Measurements from ENCODE around the gene KCNJ18.
"Not testable (repeated sequence)": the region's sequence is repeated elsewhere in the genome, so short reads cannot be mapped to it uniquely, and the experiment has no call there.

The KCNJ18 gene

DNA sequence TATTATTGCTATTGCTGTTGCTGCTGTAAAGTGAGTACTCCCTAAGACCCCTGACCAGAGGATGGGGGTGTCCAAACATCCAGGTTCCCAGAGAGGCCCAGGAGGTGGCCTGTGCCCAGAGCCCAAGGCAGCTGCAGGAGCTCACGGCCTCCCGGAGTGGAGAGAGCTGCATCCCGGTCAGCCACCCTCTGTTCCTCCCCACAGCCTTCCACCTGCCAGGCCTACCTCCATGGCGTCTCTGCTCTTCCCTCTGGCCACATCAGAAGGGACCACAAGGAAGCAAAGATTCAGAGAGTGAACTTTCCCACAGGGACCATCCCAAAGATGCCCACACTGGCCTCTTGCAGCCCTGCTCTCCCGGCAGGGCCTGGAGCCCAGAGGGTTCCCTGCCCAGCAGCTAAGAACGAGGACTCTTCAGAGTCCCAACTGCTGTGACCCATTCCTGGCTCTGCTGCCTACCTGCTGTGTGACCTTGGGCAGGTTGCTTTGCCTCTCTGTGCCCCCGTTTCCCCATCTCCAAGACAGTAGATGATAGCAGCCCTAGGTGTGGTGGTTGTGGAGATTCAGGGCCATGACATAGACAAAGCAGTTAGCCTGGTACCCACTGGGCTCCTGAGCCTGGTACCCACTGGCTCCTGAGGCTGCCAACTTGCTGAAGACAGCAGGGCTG is 53.2 kb downstream of the KCNJ18 start:
- POLR2A ChIA-PET; H3K4me1 ChIP-seq (ENCODE audit: control insufficient read depth, insufficient read depth, low read length); H3K36me3 ChIP-seq (ENCODE audit: control insufficient read depth in 2 of 2, insufficient read depth in 1 of 2, low read length in 2 of 2); CTCF ChIA-PET; H3K4me3 ChIP-seq (ENCODE audit: low read depth, low read length); H3K27ac ChIP-seq (ENCODE audit: extremely low read depth, low read depth, low read length); H3K9me3 ChIP-seq (ENCODE audit: control insufficient read depth, insufficient read depth, low read depth, low read length): not testable (repeated sequence)
- 0 out of 2 replicates have a peak, but pooled peaks have one; percentile 25 for TF ChIP-seq ZNF768 (tag by site-specific recombination; IDR thresholded peaks at IDR 0.05)

DNA sequence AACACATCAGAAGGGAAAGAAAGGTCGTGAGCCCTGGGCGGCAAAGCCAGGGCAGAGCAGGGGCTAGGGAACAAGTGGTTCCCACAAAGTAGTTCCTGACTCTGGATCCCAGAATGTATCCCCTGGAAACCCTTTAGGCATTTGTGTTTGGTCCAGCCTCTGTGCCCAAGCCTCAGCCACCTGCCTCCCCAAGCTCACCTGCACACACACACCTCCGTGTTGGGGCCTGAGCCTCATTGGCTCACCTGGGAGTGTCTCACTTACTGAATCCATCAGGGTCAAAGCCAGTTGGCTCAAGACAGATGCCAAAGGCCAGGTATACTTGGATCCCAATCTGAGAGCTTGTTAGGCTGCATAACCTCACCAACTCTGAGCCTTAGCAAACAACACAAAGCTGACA is 54.1 kb downstream of the KCNJ18 start:
- H3K27ac ChIP-seq (ENCODE audit: extremely low read depth, low read depth, low read length); H3K4me3 ChIP-seq (ENCODE audit: low read depth, low read length); H3K36me3 ChIP-seq (ENCODE audit: control insufficient read depth in 2 of 2, insufficient read depth in 1 of 2, low read length in 2 of 2); H3K9me3 ChIP-seq (ENCODE audit: control insufficient read depth, insufficient read depth, low read depth, low read length); POLR2A ChIA-PET; H3K4me1 ChIP-seq (ENCODE audit: control insufficient read depth, insufficient read depth, low read length); CTCF ChIA-PET: not testable (repeated sequence)

DNA sequence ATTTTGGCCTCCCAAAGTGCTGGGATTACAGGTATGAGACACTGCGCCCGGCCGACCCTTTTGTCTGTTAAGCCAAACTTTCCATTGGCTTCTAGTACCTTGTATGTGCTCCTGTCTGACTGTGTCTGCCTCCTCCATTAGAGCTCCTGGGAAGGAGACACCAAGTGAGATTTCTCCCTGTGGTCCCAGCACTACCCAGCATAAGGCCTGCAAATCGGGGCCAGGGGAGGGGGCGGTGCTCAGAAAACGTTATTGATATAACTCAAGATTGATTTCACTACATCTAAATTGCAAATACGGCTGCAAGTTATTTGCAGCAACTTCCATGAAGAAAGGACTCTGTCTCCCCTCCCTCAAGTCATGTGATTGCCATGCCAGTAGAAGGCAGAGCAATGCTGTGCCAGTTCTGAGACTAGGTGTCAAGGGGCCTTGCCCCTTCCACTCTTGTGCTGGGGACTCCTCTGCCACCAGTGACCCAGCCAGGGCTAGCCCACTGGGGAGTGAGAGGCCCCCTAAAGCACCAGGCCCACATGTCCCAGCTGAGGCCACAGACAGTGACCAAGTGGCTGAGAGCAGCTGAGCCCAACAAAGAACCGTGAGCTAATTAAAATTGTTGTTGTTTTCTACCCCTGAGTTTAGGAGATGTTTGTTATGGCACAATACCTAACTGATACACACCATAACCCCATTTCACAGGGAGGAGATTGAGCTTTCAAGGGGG is 55.0 kb downstream of the KCNJ18 start:
- H3K9me3 ChIP-seq (ENCODE audit: control insufficient read depth, insufficient read depth, low read depth, low read length); POLR2A ChIA-PET; H3K4me1 ChIP-seq (ENCODE audit: control insufficient read depth, insufficient read depth, low read length); H3K4me3 ChIP-seq (ENCODE audit: low read depth, low read length); H3K36me3 ChIP-seq (ENCODE audit: control insufficient read depth in 2 of 2, insufficient read depth in 1 of 2, low read length in 2 of 2); H3K27ac ChIP-seq (ENCODE audit: extremely low read depth, low read depth, low read length); CTCF ChIA-PET: not testable (repeated sequence)

DNA sequence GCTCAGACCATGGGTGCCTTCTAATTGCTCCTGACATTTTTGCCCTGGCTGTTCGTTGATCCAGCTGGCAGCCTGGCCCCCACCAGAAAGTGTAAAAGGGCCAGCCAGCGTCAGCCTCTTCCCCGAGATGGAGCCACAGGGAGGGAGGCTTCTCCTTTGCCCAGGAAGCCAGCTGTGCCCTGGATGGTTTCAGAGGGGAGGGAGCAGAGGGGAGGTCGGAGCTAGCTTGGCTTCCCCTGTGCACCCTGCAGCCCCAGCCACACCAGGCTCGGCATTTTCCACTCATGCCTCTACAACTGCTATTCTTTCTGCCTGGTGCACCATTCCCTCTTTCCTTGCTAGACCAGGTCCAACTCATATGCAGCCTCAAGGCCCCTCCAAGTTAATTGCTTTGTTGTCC is 56.4 kb downstream of the KCNJ18 start:
- H3K9me3 ChIP-seq (ENCODE audit: control insufficient read depth, insufficient read depth, low read depth, low read length); H3K27ac ChIP-seq (ENCODE audit: extremely low read depth, low read depth, low read length); H3K4me3 ChIP-seq (ENCODE audit: low read depth, low read length); H3K4me1 ChIP-seq (ENCODE audit: control insufficient read depth, insufficient read depth, low read length); POLR2A ChIA-PET; CTCF ChIA-PET; H3K36me3 ChIP-seq (ENCODE audit: control insufficient read depth in 2 of 2, insufficient read depth in 1 of 2, low read length in 2 of 2): not testable (repeated sequence)

DNA sequence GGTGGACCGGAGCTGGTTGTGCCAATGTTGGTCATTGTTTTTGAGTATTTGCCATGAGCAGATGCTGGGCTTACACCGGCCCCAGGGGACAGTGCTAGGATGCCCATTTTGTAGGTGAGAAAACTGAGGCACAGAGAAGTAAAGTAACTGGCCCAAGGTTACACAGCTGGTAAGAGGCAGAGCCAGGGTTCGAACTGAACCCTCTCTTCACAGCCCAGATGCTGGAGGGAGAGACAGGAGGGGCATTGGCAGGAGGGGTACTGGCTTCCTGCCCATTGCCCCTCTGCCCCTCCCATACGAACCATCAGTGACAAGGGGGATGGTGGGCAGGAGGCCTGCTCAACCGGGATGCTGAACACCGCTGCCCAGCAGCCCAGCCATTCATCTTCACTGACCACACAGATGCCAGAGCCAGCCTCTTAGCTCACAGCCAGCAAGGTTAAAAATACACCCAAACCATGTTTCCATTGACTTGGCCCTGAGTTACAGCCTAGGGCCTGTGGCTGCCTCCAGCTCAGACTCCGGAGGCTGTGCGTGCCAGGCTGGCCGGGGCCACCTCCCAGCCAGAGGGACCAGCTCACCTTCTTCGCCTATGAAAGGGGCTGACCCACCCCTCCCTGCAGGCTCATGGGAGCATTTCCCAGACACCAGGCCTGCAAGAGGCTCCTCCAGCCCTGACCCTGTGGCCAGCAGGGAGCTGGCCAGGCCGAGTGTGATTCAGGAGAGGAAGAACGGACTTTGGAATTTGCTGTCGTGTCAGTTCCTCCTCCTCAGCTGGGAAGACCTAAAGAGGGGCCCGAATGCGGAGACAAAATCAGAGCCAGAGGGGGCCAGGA is 57.6 kb downstream of the KCNJ18 start:
- CTCF ChIA-PET; H3K36me3 ChIP-seq (ENCODE audit: control insufficient read depth in 2 of 2, insufficient read depth in 1 of 2, low read length in 2 of 2); H3K27ac ChIP-seq (ENCODE audit: extremely low read depth, low read depth, low read length); H3K4me1 ChIP-seq (ENCODE audit: control insufficient read depth, insufficient read depth, low read length); POLR2A ChIA-PET; H3K9me3 ChIP-seq (ENCODE audit: control insufficient read depth, insufficient read depth, low read depth, low read length); H3K4me3 ChIP-seq (ENCODE audit: low read depth, low read length): not testable (repeated sequence)

DNA sequence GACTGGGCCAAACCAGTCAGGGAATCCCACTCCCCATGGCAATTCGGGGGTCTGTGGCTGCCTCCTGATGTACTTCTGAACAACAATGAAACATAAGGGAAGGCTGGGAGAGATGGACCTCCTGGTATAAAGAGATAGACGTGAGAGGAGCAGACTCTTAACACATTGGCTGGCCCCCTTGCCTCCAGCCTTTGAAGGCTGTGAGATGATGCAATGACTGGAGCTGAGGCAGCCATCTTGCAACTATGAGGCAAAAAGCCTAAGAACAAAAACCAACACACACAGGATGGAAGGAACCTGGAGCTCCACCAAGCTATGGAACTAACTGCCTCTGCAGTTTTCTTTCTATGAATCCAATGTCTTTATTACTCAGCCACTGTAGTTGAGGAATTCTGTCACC is 58.8 kb downstream of the KCNJ18 start:
- H3K27ac ChIP-seq (ENCODE audit: extremely low read depth, low read depth, low read length); H3K4me3 ChIP-seq (ENCODE audit: low read depth, low read length); H3K9me3 ChIP-seq (ENCODE audit: control insufficient read depth, insufficient read depth, low read depth, low read length); POLR2A ChIA-PET; CTCF ChIA-PET; H3K36me3 ChIP-seq (ENCODE audit: control insufficient read depth in 2 of 2, insufficient read depth in 1 of 2, low read length in 2 of 2); H3K4me1 ChIP-seq (ENCODE audit: control insufficient read depth, insufficient read depth, low read length): not testable (repeated sequence)

Data from HEK293 (cell line).